Trophoblast cell (in vitro differentiated cells and primary cell): ENCODE data around the gene RBM4.

Experiments used
- DNase-seq, 2 donors: peaks; one replicate each; pipeline ENCODE4 v3.0.0-alpha.2; 2016
- H2AFZ ChIP-seq: 2 replicates; pipeline ENCODE4 v1.6.1; 2013; ENCODE audit warnings: low read length, moderate library complexity, mild to moderate bottlenecking; ENCODE audit not compliant: insufficient read depth, poor library complexity
- H2AK5ac ChIP-seq: 2 replicates; pipeline ENCODE4 v1.6.1; 2013; ENCODE audit warnings: mild to moderate bottlenecking, low read length
- H2BK120ac ChIP-seq: 2 replicates; pipeline ENCODE4 v1.6.1; 2013; ENCODE audit warnings: low read length, mild to moderate bottlenecking, moderate library complexity; ENCODE audit not compliant: insufficient read depth, poor library complexity
- H2BK12ac ChIP-seq: 2 replicates; pipeline ENCODE4 v1.6.1; 2013; ENCODE audit warnings: mild to moderate bottlenecking, low read length, moderate library complexity
- H2BK5ac ChIP-seq: 2 replicates; pipeline ENCODE4 v1.6.1; 2013; ENCODE audit warnings: low read length, low read depth, moderate library complexity, mild to moderate bottlenecking; ENCODE audit not compliant: poor library complexity
- H3K14ac ChIP-seq: 2 replicates; pipeline ENCODE4 v1.6.1; 2013; ENCODE audit warnings: mild to moderate bottlenecking, low read length
- H3K18ac ChIP-seq: 2 replicates; pipeline ENCODE4 v1.6.1; 2013; ENCODE audit warnings: mild to moderate bottlenecking, low read length
- H3K23ac ChIP-seq: 2 replicates; pipeline ENCODE4 v1.6.1; 2013; ENCODE audit warnings: low read length
- H3K27ac ChIP-seq: 2 replicates; pipeline ENCODE4 v1.5.1; 2013; ENCODE audit warnings: low read depth, mild to moderate bottlenecking, inconsistent platforms, low read length, moderate library complexity
- H3K27me3 ChIP-seq: 2 replicates; pipeline ENCODE4 v1.6.1; 2013; ENCODE audit warnings: inconsistent platforms, mild to moderate bottlenecking, low read length, moderate library complexity; ENCODE audit not compliant: insufficient read depth
- H3K36me3 ChIP-seq, 2 experiments: 1 replicate in 1 of 2; 2 replicates in 1 of 2; pipeline ENCODE4 v1.6.1; 2013; ENCODE audit warnings: low read length in 2 of 2, mild to moderate bottlenecking in 2 of 2, moderate library complexity in 1 of 2; ENCODE audit not compliant: insufficient read depth in 2 of 2, control insufficient read depth in 1 of 2
- H3K4ac ChIP-seq: 2 replicates; pipeline ENCODE4 v1.6.1; 2013; ENCODE audit warnings: low read depth, mild to moderate bottlenecking, low read length, moderate library complexity
- H3K4me1 ChIP-seq, 2 experiments: 1 replicate in 1 of 2; 2 replicates in 1 of 2; pipeline ENCODE4 v1.6.1; 2013; ENCODE audit warnings: low read length in 2 of 2, mild to moderate bottlenecking in 2 of 2, moderate library complexity in 1 of 2; ENCODE audit not compliant: insufficient read depth in 2 of 2, control insufficient read depth in 1 of 2
- H3K4me2 ChIP-seq: 2 replicates; pipeline ENCODE4 v1.6.1; 2013; ENCODE audit warnings: inconsistent platforms, mild to moderate bottlenecking, low read length, moderate library complexity
- H3K4me3 ChIP-seq: 2 replicates; pipeline ENCODE4 v1.5.1; 2013; ENCODE audit warnings: mild to moderate bottlenecking, low read depth, low read length, inconsistent platforms
- H3K79me1 ChIP-seq: one replicate; pipeline ENCODE4 v1.6.1; 2013; ENCODE audit warnings: low read length
- H3K79me2 ChIP-seq: 2 replicates; pipeline ENCODE4 v1.6.1; 2013; ENCODE audit warnings: low read length, mild to moderate bottlenecking; ENCODE audit not compliant: control insufficient read depth, insufficient read depth, poor library complexity
- H3K9ac ChIP-seq: 2 replicates; pipeline ENCODE4 v1.6.1; 2013; ENCODE audit warnings: mild to moderate bottlenecking, low read length
- H3K9me3 ChIP-seq: 2 replicates; pipeline ENCODE4 v1.6.1; 2013; ENCODE audit warnings: low read depth, mild to moderate bottlenecking, control low read depth, inconsistent platforms, low read length; ENCODE audit not compliant: insufficient read depth
- H4K12ac ChIP-seq: 2 replicates; pipeline ENCODE4 v1.6.1; 2013; ENCODE audit warnings: low read depth, mild to moderate bottlenecking, low read length, moderate library complexity
- H4K8ac ChIP-seq: 2 replicates; pipeline ENCODE4 v1.6.1; 2013; ENCODE audit warnings: low read depth, mild to moderate bottlenecking, low read length, moderate library complexity
- H4K91ac ChIP-seq: one replicate; pipeline ENCODE4 v1.6.1; 2013; ENCODE audit warnings: low read depth, mild to moderate bottlenecking, low read length, moderate library complexity
- WGBS: extraction: QIAGEN DNeasy Blood & Tissue Kit; methylation state at CpG from one replicate; pipeline ENCODE4 v1.1.7; 2013; ENCODE audit warnings: missing lambda C conversion rate; ENCODE audit not compliant: insufficient read length, insufficient coverage; ENCODE audit errors: extremely low coverage; 5-methylcytosine and 5-hydroxymethylcytosine counted together

RBM4 gene

DNA sequence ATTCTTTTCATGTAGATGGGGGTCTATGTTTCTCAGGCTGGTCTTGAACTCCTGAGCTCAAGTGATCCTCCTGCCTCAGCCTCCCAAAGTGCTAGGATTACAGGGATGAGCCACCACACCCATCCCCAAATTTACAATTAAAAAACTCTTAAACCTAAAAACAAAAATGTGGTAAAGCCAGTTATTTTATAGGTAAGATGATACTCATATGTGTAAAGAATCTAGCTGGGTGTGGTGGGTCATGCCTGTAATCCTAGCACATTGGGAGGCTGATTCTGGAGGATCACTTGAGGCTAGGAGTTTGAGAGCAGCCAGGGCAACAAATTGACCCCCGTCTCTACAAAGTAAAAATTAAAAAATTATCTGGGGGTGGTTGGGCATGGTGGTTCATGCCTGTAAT, 26.0 kb upstream of the RBM4 start:
- DNase-seq: no peak
- H3K9me3 ChIP-seq: no peaks in the 10 kb centered on the region

DNA sequence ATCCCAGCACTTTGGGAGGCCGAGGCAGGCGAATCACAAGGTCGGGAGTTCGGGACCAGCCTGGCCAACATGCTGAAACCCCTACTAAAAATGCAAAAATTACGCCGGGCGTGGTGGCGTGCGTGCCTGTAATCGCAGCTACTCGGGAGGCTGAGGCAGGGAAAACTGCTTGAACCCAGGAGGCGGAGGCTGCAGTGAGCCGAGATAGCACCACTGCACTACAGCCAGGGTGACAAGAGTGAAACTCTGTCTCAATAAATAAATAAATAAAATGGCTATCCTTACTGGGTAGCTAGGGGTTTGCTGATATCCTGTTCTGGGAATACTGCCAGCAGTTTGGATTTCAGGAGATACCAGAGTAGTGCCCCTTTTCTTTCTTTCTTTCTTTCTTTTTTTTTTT, 24.4 kb upstream of the RBM4 start:
- H3K4me3 ChIP-seq: no peak overlapping the region
- DNase-seq: no peak
- no CpG with 5 or more reads among the region's 13 CpGs for WGBS
- no peak overlapping the region for H2BK5ac ChIP-seq
- no peak overlapping the region for H2BK12ac ChIP-seq
- peaks cover 24% of the 10 kb centered on the region for H3K79me2 ChIP-seq
- no peak overlapping the region for H3K23ac ChIP-seq
- H3K9ac ChIP-seq: no peak overlapping the region
- no peak overlapping the region for H3K4ac ChIP-seq
- H4K8ac ChIP-seq: no peak overlapping the region
- no peak overlapping the region for H4K91ac ChIP-seq
- H4K12ac ChIP-seq: no peak overlapping the region
- H3K4me2 ChIP-seq: no peak overlapping the region
- no peaks in the 10 kb centered on the region for H3K27me3 ChIP-seq
- H3K36me3 ChIP-seq: peaks cover 0 to 3% of the 10 kb centered on the region in 2 experiments
- no peak overlapping the region for H3K27ac ChIP-seq
- peaks cover 5 to 7% of the 10 kb centered on the region in 2 experiments for H3K4me1 ChIP-seq
- H2AK5ac ChIP-seq: no peak overlapping the region
- H3K14ac ChIP-seq: no peak overlapping the region
- H2AFZ ChIP-seq: no peak overlapping the region
- H3K18ac ChIP-seq: no peak overlapping the region
- no peak overlapping the region for H2BK120ac ChIP-seq
- H3K79me1 ChIP-seq: peaks cover 13% of the 10 kb centered on the region
- no peaks in the 10 kb centered on the region for H3K9me3 ChIP-seq

More for the DNA sequence above, 26.0 kb upstream of the RBM4 start:
- H3K36me3 ChIP-seq: no peaks in the 10 kb centered on the region
- no peak overlapping the region for H2BK5ac ChIP-seq
- no CpG with 5 or more reads among the region's 1 CpG for WGBS
- H3K4me1 ChIP-seq: no peaks in the 10 kb centered on the region
- no peak overlapping the region for H3K23ac ChIP-seq
- H3K9ac ChIP-seq: no peak overlapping the region
- no peak overlapping the region for H3K4me2 ChIP-seq
- no peak overlapping the region for H3K27ac ChIP-seq
- peaks cover 13% of the 10 kb centered on the region for H3K79me1 ChIP-seq
- no peak overlapping the region for H2AFZ ChIP-seq
- no peak overlapping the region for H3K4ac ChIP-seq
- no peak overlapping the region for H3K4me3 ChIP-seq
- H4K12ac ChIP-seq: no peak overlapping the region
- H4K8ac ChIP-seq: no peak overlapping the region
- H3K14ac ChIP-seq: no peak overlapping the region
- no peak overlapping the region for H2BK120ac ChIP-seq
- H4K91ac ChIP-seq: no peak overlapping the region
- no peaks in the 10 kb centered on the region for H3K27me3 ChIP-seq
- H3K79me2 ChIP-seq: peaks cover 12% of the 10 kb centered on the region
- H2BK12ac ChIP-seq: no peak overlapping the region
- no peak overlapping the region for H3K18ac ChIP-seq
- no peak overlapping the region for H2AK5ac ChIP-seq

DNA sequence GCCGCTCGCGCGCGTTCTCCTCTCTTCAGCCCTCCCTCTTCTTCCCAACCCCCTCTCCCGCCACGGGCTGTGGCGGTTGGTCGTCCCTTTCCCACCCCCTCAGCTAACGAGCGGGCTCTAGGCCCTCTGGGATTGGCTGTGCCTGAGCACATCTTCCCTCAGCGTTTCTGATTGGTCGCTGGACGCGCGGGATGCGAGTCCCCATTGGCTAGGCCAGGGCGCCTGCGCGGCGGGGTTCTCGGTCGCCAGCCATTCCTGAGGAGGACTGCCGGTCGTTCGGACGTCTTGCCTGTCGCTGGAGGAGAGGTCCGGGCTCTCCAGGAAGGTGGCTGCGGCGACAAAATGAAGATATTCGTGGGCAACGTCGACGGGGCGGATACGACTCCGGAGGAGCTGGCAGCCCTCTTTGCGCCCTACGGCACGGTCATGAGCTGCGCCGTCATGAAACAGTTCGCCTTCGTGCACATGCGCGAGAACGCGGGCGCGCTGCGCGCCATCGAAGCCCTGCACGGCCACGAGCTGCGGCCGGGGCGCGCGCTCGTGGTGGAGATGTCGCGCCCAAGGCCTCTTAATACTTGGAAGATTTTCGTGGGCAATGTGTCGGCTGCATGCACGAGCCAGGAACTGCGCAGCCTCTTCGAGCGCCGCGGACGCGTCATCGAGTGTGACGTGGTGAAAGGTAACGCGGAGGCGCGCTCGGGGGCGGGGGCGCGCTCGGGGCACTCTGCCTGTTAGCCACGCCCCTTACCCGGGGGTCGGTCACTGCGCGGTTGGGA, 21.9 kb upstream of the RBM4 start, which contains the start of gene RBM14:
RBM14 (plus strand) TSS at position 252 of the 776 bp plus-strand sequence; CDS start at position 343, 91 bp downstream.
- peak within 1 kb of the TSS; percentile 86 for H2BK5ac ChIP-seq
- peak within 1 kb of the TSS; percentile 75 for H2BK120ac ChIP-seq
- peak within 1 kb of the TSS; percentile 94 for H3K4me3 ChIP-seq
- peak within 1 kb of the TSS; percentile 93 for H4K91ac ChIP-seq
- no peak within 1 kb of the TSS for H3K23ac ChIP-seq
- peak within 1 kb of the TSS; percentile 97 for H3K18ac ChIP-seq
- H3K27me3 ChIP-seq: no peaks in the 10 kb centered on the region
- H3K4me2 ChIP-seq: peak within 1 kb of the TSS; percentile 97
- peak within 1 kb of the TSS; percentile 95 for H4K12ac ChIP-seq
- peak within 1 kb of the TSS; percentile 94 for H4K8ac ChIP-seq
- H3K79me1 ChIP-seq: peaks cover 13% of the 10 kb centered on the region
- peak within 1 kb of the TSS; percentile 89 for H3K9ac ChIP-seq
- H3K14ac ChIP-seq: peak within 1 kb of the TSS; percentile 89
- peak within 1 kb of the TSS; percentile 77 for H2AFZ ChIP-seq
- peaks cover 0 to 4% of the 10 kb centered on the region in 2 experiments for H3K36me3 ChIP-seq
- peaks cover 28% of the 10 kb centered on the region for H3K79me2 ChIP-seq
- peak within 1 kb of the TSS; percentile 97 for H3K27ac ChIP-seq
- WGBS: no CpG with 5 or more reads among the region's 90 CpGs
- peaks cover 5 to 7% of the 10 kb centered on the region in 2 experiments for H3K4me1 ChIP-seq
- H2BK12ac ChIP-seq: peak within 1 kb of the TSS; percentile 15
- peak within 1 kb of the TSS; percentile 97 for H2AK5ac ChIP-seq
- H3K9me3 ChIP-seq: no peaks in the 10 kb centered on the region
- peak within 1 kb of the TSS; percentile 99 for H3K4ac ChIP-seq
- DNase-seq: peak; percentile 100

- no peaks in the 10 kb centered on the region for H3K9me3 ChIP-seq
- DNase-seq: peak; percentile 30 to 63
- H3K9ac ChIP-seq: peak overlapping the region; percentile 89
- no peak overlapping the region for H2BK12ac ChIP-seq
- H2BK120ac ChIP-seq: peak overlapping the region; percentile 16
- peak overlapping the region; percentile 99 for H3K4ac ChIP-seq
- H3K36me3 ChIP-seq: peaks cover 0 to 4% of the 10 kb centered on the region in 2 experiments
- H3K4me2 ChIP-seq: peak overlapping the region; percentile 97
- H2AK5ac ChIP-seq: peak overlapping the region; percentile 28
- peak overlapping the region; percentile 25 for H3K23ac ChIP-seq
- H3K18ac ChIP-seq: peak overlapping the region; percentile 16
- H2BK5ac ChIP-seq: peak overlapping the region; percentile 32
- peak overlapping the region; percentile 91 for H4K8ac ChIP-seq
- H3K4me3 ChIP-seq: peak overlapping the region; percentile 94
- H3K4me1 ChIP-seq: peaks cover 5 to 7% of the 10 kb centered on the region in 2 experiments
- peaks cover 30% of the 10 kb centered on the region for H3K79me2 ChIP-seq
- no peaks in the 10 kb centered on the region for H3K27me3 ChIP-seq
- peak overlapping the region; percentile 89 for H3K14ac ChIP-seq
- H3K79me1 ChIP-seq: peaks cover 13% of the 10 kb centered on the region
- WGBS: no CpG with 5 or more reads among the region's 38 CpGs
- H4K12ac ChIP-seq: no peak overlapping the region
- no peak overlapping the region for H2AFZ ChIP-seq
- peak overlapping the region; percentile 11 for H3K27ac ChIP-seq
- peak overlapping the region; percentile 38 for H4K91ac ChIP-seq
These were observed 21.2 kb upstream of the RBM4 start for GRCh38 chr11:66617155-66617834.
